ENCODE data around the gene SMAD9. TPM values are rescaled to one million over a fixed set of nuclear protein-coding genes. Genes with fewer than 3 reads are reported as not detected.
A peak's percentile ranks its signal among the peaks of the same experiment; 100 is the strongest.

The SMAD9 gene
- total and polyA plus RNA-seq, 2 donors (not counting 1 experiment from before 2014, with no cell fraction given) = 3.5 to 4.8 TPM

DNA sequence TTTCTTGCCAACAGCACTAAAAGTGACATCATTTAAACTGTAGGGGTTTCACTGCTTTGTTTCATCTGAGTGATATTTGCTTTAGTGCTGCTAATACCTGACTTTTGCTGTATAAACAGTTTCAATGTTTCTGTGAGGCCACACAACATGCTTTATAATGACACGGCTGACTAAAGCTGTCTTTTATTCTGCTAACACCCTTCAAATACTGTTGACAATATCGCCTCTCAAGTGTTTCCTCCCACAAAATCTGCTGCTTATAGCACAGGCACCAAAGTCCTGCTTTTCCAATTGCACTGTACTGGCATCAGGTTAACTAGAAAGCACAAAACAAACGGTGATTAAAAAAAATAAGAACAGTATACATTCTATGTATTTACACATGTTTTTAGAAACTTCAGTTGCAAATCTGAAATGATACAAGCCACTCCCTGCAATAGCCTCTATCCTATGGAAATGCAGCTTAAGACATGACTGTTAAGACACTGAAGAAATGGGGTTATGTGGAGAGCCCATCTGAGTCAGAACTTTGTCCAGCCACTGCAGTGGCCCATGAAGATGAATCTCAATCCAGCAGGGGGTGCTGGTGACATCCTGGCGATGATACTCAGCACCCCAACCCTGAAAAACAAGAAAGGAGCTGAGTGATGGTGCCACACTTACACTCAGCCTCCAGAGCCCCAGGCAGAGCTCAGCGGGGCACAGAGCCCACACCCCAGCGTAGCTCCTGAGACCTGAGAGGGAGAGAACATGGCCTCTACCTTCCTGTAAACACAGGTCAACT is 71.6 kb downstream of the SMAD9 start:
- no peaks in the 10 kb centered on the region for H4K20me1 ChIP-seq (ENCODE audit: control insufficient read depth, extremely low read depth, insufficient read depth, low read length)
- no peak for DNase-seq (ENCODE audit: low read depth in 2 of 2)
- H3K4me3 ChIP-seq (replicated peaks in 1 of 4; ENCODE audit: control extremely low read depth in 1 of 4, insufficient read depth in 1 of 4, low read depth in 3 of 4, low read length in 4 of 4) = no peak overlapping the region
- no peaks in the 10 kb centered on the region for H3K9me3 ChIP-seq (ENCODE audit: control insufficient read depth, insufficient read depth, low read depth, low read length)
- TF ChIP-seq, protein P1, sequence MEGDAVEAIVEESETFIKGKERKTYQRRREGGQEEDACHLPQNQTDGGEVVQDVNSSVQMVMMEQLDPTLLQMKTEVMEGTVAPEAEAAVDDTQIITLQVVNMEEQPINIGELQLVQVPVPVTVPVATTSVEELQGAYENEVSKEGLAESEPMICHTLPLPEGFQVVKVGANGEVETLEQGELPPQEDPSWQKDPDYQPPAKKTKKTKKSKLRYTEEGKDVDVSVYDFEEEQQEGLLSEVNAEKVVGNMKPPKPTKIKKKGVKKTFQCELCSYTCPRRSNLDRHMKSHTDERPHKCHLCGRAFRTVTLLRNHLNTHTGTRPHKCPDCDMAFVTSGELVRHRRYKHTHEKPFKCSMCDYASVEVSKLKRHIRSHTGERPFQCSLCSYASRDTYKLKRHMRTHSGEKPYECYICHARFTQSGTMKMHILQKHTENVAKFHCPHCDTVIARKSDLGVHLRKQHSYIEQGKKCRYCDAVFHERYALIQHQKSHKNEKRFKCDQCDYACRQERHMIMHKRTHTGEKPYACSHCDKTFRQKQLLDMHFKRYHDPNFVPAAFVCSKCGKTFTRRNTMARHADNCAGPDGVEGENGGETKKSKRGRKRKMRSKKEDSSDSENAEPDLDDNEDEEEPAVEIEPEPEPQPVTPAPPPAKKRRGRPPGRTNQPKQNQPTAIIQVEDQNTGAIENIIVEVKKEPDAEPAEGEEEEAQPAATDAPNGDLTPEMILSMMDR (conservative IDR thresholded peaks at IDR 0.05 in 1 of 2, IDR thresholded peaks at IDR 0.05 in 1 of 2; ENCODE audit: low read depth in 1 of 2, low read length in 2 of 2) = no peak
- no peak overlapping the region for H2AFZ ChIP-seq (ENCODE audit: low read length)
- no peaks in the 10 kb centered on the region for H3K4me1 ChIP-seq (ENCODE audit: control insufficient read depth, extremely low read depth, insufficient read depth, low read length)
- H3K9ac ChIP-seq (ENCODE audit: insufficient read depth, low read length) = no peak overlapping the region
- H3K4me2 ChIP-seq (ENCODE audit: extremely low read depth, insufficient read depth, low read length) = no peak overlapping the region
- no peak overlapping the region for H3K27ac ChIP-seq (ENCODE audit: insufficient read depth, low read length)
- no peaks in the 10 kb centered on the region for H3K36me3 ChIP-seq (ENCODE audit: control insufficient read depth, insufficient read depth, low read length)
- no peaks in the 10 kb centered on the region for H3K27me3 ChIP-seq (ENCODE audit: control insufficient read depth, insufficient read depth, low read length)
- H3K79me2 ChIP-seq (ENCODE audit: control insufficient read depth, insufficient read depth, low read length) = no peaks in the 10 kb centered on the region

DNA sequence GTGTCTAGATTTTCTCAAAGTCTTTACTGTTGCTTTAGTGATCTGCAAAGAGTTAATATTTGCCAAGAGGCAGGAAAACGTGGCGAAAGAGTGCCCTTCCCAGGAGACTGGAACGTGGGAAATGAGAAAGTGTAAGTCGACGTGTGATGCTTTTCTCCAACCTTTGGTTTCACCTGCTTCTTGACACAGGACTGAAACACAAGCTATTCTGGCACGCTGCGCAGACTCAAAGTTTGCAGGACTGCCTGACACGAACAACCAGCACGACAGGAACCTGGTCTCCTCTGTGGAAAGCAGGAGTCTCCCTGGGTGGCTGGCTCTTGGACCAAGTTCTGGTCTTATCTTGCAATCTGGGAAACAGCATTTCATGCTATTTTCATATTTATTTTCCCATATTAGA is 72.4 kb downstream of the SMAD9 start:
- Histone ChIP-seq H3K36me3 (ENCODE audit: control insufficient read depth, insufficient read depth, low read length) (no peaks in the 10 kb centered on the region), H3K79me2 (ENCODE audit: control insufficient read depth, insufficient read depth, low read length) (no peaks in the 10 kb centered on the region), H2AFZ (ENCODE audit: low read length) (no peak overlapping the region), H3K4me3 (replicated peaks in 1 of 4; ENCODE audit: control extremely low read depth in 1 of 4, insufficient read depth in 1 of 4, low read depth in 3 of 4, low read length in 4 of 4) (no peak overlapping the region), H4K20me1 (ENCODE audit: control insufficient read depth, extremely low read depth, insufficient read depth, low read length) (no peaks in the 10 kb centered on the region), H3K27me3 (ENCODE audit: control insufficient read depth, insufficient read depth, low read length) (no peaks in the 10 kb centered on the region), H3K4me1 (ENCODE audit: control insufficient read depth, extremely low read depth, insufficient read depth, low read length) (no peaks in the 10 kb centered on the region), H3K9ac (ENCODE audit: insufficient read depth, low read length) (no peak overlapping the region), H3K9me3 (ENCODE audit: control insufficient read depth, insufficient read depth, low read depth, low read length) (no peaks in the 10 kb centered on the region), H3K4me2 (ENCODE audit: extremely low read depth, insufficient read depth, low read length) (no peak overlapping the region), H3K27ac (ENCODE audit: insufficient read depth, low read length) (no peak overlapping the region)
- no peak for TF ChIP-seq EZH2 (IDR thresholded peaks at IDR 0.05; ENCODE audit: low read length, missing control alignments)
- TF ChIP-seq, protein P1 (conservative IDR thresholded peaks at IDR 0.05 in 1 of 2, IDR thresholded peaks at IDR 0.05 in 1 of 2; ENCODE audit: low read depth in 1 of 2, low read length in 2 of 2) = no peak
- DNase-seq (ENCODE audit: low read depth in 2 of 2) = no peak

DNA sequence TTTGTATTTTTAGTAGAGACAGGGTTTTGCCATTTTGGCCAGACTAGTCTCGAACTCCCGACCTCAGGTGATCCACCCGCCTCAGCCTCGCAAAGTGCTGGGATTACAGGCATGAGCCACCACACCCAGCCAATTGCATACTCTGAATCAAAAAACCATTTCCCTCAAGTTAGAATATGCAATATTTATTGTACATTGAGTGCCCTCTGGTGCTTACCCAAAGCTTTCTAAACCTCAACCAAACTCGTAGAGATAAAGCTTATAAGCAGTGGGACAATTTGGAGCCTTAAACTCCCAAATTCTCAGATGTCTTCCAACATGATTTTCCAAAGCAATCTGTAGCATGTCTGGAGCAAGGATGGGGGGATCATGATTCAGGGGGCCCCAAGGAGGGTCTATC is 78.6 kb downstream of the SMAD9 start:
- peak; percentile 13 to 19 for DNase-seq (ENCODE audit: low read depth in 2 of 2)
- Histone ChIP-seq H3K4me2 (ENCODE audit: extremely low read depth, insufficient read depth, low read length) (no peak overlapping the region), H3K36me3 (ENCODE audit: control insufficient read depth, insufficient read depth, low read length) (no peaks in the 10 kb centered on the region), H3K27me3 (ENCODE audit: control insufficient read depth, insufficient read depth, low read length) (no peaks in the 10 kb centered on the region), H3K4me1 (ENCODE audit: control insufficient read depth, extremely low read depth, insufficient read depth, low read length) (no peaks in the 10 kb centered on the region), H4K20me1 (ENCODE audit: control insufficient read depth, extremely low read depth, insufficient read depth, low read length) (no peaks in the 10 kb centered on the region), H3K27ac (ENCODE audit: insufficient read depth, low read length) (no peak overlapping the region), H3K9ac (ENCODE audit: insufficient read depth, low read length) (no peak overlapping the region), H2AFZ (ENCODE audit: low read length) (no peak overlapping the region), H3K9me3 (ENCODE audit: control insufficient read depth, insufficient read depth, low read depth, low read length) (no peaks in the 10 kb centered on the region), H3K79me2 (ENCODE audit: control insufficient read depth, insufficient read depth, low read length) (no peaks in the 10 kb centered on the region), H3K4me3 (replicated peaks in 1 of 4; ENCODE audit: control extremely low read depth in 1 of 4, insufficient read depth in 1 of 4, low read depth in 3 of 4, low read length in 4 of 4) (no peak overlapping the region)
- TF ChIP-seq, protein P1 (conservative IDR thresholded peaks at IDR 0.05 in 1 of 2, IDR thresholded peaks at IDR 0.05 in 1 of 2; ENCODE audit: low read depth in 1 of 2, low read length in 2 of 2) = peak in 1 of 2 donors; percentile 9
- TF ChIP-seq EZH2 (IDR thresholded peaks at IDR 0.05; ENCODE audit: low read length, missing control alignments) = no peak
